GM21447 (cell line): ENCODE measurements around the gene HSD11B1.

Source experiments
- ATAC-seq: cut with Tn5 transposase; IDR thresholded peaks from one replicate; pipeline ENCODE4 v1.9.1; 2021; ENCODE audit not compliant: unreplicated experiment

The HSD11B1 gene

DNA sequence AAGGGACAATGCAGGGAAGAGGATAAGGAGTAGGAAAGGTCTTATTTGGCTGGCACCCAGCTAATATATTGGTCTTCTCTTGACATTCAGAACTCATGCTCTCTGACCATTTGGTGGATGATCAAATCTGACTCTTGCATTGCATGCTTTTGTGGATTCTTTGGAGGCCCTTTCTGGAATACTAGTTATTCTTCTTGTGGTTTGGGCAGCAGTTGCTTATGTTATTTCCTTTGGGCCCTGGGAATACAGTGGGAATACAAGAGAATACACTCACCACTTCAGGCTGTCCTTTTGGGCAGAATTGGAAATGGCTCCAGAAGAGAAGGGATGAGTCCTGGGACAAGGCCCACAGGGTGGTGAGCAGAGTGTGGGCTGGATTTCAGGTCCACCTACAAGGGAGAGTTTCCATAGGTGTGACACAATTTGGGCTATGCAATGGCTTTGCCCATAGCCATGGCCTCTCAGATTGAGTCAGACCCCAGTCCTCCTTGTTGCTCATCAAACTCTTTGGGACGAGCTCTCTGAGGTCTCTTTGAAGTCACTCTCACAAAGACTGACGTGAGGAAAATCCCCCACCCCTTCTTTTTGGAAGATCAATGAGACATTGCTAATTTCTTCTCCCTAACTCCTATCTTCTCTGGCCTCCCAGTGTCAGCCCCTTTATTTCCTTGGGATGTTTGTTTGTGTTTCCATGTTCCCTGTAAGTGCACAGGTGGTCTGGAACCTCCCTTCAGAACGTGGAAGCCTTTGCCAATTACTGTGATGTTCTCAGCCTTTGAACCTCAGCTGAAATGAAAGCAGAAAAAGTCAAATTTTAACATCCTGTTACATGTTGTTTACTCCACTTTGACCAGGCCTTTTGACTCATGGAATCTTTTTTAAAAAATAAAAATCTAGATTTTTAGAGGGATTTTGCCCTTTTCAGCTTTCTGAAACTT lies 19.4 kb downstream of the HSD11B1 start:
- ATAC-seq, result peak; percentile 48

- ATAC-seq, result no peak
These were observed 22.6 kb downstream of the HSD11B1 start for GRCh38 chr1:209727286-209727685.

DNA sequence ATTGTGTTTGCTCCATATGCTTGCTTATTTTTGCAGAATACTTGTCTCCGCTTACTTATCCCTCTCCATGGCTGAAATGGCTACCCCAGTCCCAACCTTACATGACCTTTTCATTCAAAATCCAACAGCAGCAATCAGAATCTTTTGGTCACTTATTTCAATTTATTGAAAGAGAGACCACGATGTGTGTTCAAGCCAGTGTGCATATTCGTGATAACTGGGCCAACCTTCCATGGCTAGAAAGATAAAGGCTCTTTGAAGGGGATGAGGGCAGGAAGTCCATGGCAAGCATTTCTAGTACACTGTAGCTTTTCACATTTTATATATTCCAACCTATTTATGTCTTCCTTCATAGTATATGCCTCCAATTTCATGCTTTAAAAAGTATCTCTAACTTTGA lies 23.1 kb downstream of the HSD11B1 start:
- ATAC-seq, result no peak

- ATAC-seq, result no peak
These were observed 23.8 kb downstream of the HSD11B1 start for GRCh38 chr1:209728466-209728865.

GRCh38 chr1:209729436-209729835 lies 24.8 kb downstream of the HSD11B1 start:
- ATAC-seq, result no peak

DNA sequence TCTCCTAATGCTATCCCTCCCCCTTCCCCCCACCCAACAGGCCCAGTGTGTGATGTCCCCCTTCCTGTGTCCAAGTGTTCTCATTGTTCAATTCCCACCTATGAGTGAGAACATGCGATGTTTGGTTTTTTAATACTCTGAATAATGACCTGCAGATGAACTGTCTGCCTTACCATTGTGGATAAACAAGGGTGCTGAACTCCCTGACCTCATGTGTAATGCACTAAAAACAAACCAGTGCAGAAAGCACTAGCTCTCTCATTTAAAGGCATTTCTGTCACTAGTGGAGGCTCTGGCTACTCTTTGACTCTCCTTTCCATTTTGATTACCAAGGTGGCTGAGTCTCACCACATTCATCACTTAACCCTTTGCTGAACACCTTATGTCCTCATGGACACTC lies 28.1 kb downstream of the HSD11B1 start:
- ATAC-seq, result no peak

- ATAC-seq, result no peak
These were observed 29.0 kb downstream of the HSD11B1 start for GRCh38 chr1:209733409-209734192.

GRCh38 chr1:209736490-209737117 lies 32.0 kb downstream of the HSD11B1 start:
- no peak for ATAC-seq

GRCh38 chr1:209737118-209737505 lies 32.5 kb downstream of the HSD11B1 start:
- no peak for ATAC-seq

DNA sequence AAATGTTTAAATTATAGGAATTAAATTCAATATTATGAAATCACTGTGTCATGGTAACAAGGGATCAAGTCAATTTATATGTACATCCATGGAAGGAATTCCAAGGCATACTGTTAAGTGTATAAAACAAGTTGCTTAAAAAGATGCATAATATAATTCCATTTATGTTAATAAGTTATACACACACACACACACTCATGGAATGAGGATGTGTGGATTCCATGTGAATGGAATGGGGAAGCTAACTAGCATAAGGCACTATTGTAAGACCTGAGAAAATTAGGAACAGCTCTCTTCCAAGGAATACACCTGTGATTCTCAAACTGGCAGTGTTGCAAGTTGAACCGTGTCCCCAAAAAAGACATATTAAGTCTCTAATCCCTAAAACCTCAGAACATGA lies 33.6 kb downstream of the HSD11B1 start:
- ATAC-seq, result no peak

GRCh38 chr1:209741193-209741592 lies 36.5 kb downstream of the HSD11B1 start:
- no peak for ATAC-seq

DNA sequence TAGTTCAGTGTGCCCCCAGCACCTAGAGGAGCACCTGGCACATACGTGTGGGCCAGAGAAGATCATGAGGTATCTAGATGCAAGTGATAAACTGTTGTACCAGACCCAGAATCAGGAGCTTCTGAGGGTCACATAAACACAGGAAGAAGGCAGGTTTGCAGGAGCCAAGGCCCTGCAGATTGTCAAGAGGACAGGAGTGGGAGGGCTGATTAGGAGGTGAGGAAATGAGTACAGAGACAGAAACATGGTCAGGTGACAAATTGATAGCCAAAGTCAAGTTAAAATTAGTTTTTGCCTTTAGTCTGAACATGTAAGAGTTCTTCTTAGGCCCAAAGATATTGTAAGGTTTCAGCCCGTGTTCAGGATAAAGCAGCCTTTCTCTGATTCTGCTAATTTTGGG lies 37.2 kb downstream of the HSD11B1 start:
- no peak for ATAC-seq

DNA sequence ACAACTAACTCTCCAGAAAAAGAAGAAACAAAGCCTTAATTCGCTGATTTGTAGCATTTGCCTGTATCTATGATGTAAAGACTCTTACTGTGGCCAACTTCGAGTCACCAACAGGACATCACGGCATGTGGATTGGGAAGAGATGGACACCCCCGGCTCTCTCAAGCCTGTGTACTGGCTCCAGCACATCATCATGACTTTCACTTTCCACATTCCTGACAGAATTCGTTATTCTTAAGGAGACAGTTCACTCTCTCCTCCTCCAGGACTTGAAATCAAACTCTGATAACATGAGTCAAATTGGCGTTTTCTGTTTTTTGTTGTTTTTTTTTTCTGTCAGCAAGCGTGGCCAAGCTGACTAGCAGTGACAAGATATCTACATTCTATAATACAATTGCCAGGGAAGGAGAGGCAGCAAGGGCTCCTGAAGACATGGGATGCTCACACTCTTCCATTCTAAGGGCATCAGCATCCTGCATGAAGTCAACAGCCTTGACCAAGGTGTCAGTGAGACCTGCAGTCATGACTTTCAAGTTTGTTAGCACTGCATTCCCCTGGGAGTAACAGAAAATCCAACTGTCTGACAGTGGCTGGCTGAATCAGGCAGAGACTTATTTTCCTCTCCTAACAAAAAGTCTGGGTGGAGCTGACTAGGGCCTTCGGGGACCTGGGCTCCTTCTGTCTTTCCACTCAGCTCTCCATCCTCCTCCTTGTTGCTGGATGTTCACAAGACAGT lies 37.9 kb downstream of the HSD11B1 start:
- no peak for ATAC-seq

DNA sequence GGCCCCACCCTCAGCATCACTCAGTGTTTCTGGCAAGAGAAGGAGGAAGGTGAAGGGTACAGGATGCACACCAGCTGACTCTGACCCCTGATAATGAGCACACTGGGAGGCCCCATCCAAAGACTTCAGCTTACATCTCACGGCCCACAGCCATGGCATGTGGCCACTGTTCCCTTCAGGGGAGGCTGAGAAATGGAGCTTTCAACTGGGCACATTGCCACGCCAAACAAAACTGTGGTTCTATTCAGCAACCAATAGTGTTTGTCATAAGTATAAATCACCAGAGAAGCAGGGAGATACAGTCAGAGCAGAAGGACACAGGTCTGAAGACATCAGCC lies 38.5 kb downstream of the HSD11B1 start:
- ATAC-seq, result no peak

DNA sequence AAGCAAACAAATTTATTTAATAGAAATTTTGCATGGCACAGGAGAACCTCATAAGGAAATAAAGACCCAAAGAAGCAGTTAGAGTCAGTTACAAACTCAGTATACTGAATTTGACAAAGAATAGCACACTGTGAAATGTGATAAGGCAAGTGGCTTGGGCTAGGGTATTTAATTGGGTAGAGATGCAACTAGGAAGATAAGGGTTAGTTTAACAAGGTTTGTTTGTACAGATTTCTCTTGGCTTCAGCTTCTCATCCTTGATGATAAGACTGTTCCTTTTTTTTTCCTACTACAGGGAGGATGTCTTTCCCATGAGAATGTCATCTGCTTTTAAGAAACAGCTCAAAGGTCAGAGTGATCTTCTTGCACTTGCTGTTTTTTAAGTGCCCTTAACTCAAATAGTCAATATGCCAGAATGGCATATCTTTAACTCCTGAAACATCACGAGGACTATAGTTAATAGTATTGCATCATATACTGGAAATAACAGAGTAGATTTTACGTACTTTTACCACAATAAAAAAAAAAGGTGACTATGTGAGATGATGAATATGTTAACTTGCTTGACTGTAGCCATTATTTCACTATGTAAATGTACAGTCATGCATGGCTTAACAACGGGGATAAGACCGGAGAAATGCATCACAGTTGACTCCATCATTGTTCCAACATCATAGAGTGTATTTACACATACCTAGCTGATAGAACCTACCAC lies 42.0 kb downstream of the HSD11B1 start:
- ATAC-seq, result no peak

DNA sequence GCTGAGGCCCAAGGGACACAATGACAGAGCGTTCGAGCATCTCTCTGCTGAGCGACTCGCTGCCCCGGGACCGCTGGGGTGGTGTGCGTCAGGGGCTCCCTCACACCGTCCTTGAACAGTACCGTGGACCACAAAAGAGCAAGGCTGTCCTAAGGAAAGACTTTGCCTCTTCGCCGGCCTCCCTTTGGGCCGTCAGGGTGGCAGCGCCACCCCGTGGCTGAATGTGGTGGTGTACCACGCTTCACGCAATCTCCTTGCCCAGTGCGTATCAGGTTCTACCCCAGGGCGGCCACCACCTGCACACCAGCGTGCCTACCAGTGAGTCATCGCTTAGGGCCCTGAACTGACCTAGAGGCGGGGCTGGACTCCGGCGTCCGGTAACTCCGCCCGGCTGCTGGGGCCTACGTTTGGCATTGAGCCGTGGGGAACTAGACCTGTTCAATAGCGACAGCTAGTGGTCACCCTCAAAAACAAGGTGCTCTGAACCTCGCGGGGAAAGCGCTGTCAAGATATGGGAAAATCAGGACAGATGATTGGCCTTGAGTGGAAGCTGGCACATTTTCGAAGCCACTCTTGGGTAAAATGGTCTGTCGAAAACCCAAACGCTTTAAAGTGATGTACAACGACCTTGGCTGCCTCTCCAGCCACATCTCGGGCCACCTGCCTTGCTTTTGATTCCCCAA lies 43.1 kb downstream of the HSD11B1 start:
- peak; percentile 74 for ATAC-seq

DNA sequence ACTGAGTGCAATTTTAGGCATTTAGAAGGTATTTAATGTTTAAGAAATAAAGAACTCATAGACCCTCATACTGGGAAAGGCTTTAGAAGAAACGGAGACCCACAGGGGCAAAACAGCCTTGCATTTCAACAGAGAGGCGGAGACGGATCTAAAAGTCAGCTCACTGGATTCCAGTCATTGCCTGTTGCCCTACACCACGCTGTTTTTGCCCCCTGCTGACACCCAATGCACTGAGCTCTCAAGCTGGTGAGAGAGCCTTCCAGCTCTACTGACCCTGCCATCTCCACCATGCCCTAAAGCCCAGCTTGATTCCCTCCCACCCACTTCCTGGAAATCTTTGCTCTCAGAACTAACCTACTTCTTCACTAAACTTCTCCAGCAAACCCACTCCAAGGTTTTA lies 44.0 kb downstream of the HSD11B1 start:
- no peak for ATAC-seq

DNA sequence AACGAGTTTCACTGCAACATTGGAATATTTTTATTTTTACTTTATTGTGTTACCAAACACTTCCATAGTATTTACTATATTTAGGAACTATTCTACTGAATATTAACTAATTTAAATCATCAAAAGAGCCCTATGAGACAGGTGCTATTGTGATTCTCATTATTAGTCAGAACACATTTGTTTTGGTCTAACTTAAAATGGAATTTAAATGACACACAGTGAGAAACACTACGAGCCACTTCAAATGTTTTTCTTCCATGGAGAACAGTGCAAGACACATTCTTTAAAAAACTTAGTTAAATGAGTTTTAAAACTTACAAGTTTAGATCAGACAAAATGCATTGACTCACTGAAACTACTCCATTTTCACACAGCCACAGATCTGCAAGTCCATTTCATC lies 44.6 kb downstream of the HSD11B1 start:
- ATAC-seq, result no peak

- ATAC-seq, result no peak
These were observed 45.2 kb downstream of the HSD11B1 start for GRCh38 chr1:209749670-209750323.
